H1 (cell line): ENCODE data around the gene PTPRT. TPM values are rescaled to one million over a fixed set of nuclear protein-coding genes. Genes with fewer than 3 reads are reported as not detected.

ENCODE experiments used
- CTCF ChIA-PET: fragments of 300-600 bp; sonication (Branson Sonifier 250); formaldehyde crosslinking; loops from one replicate; lab custom pipeline; 2021; ENCODE audit not compliant: partially characterized antibody; lab: Charles Lee
- POLR2A ChIA-PET: fragments of 300-600 bp; sonication (Branson Sonifier 250); formaldehyde crosslinking; loops from one replicate; lab custom pipeline; 2021; ENCODE audit warnings: inconsistent platforms; ENCODE audit not compliant: partially characterized antibody; lab: Charles Lee
- DNase-seq, 2 experiments: peaks; one replicate each; pipeline versions ENCODE4 v3.0.0 to v3.0.0-alpha.2; 2010 to 2022; ENCODE audit warnings: low spot score in 2 of 2, low read depth in 1 of 2, mixed read lengths in 1 of 2
- FAIRE-seq: peaks from 2 replicates; lab custom pipeline; 2011; peaks lifted over from hg19 to GRCh38; lab: Jason Lieb, UNC
- H2AFZ ChIP-seq: 2 replicates; pipeline ENCODE4 v1.8.1; 2012; ENCODE audit warnings: low read length, inconsistent platforms
- H2AK5ac ChIP-seq: 2 replicates; pipeline ENCODE4 v1.6.1; 2013; ENCODE audit warnings: low read depth, low read length
- H2BK120ac ChIP-seq: replicated peaks from 2 replicates; pipeline ENCODE3; 2013; ENCODE audit warnings: low read depth, low read length, inconsistent platforms
- H2BK12ac ChIP-seq: 2 replicates; pipeline ENCODE4 v1.6.1; 2013; ENCODE audit warnings: low read depth, low read length
- H2BK15ac ChIP-seq: 2 replicates; pipeline ENCODE4 v1.6.1; 2013; ENCODE audit warnings: low read length
- H2BK20ac ChIP-seq: 2 replicates; pipeline ENCODE4 v1.6.1; 2013; ENCODE audit warnings: low read length
- H2BK5ac ChIP-seq: 2 replicates; pipeline ENCODE4 v1.6.1; 2013; ENCODE audit warnings: low read depth, low read length
- H3K14ac ChIP-seq: 2 replicates; pipeline ENCODE4 v1.6.1; 2013; ENCODE audit warnings: inconsistent platforms; ENCODE audit not compliant: insufficient read length
- H3K18ac ChIP-seq: 2 replicates; pipeline ENCODE4 v1.6.1; 2013; ENCODE audit warnings: low read length; ENCODE audit errors: extremely low read depth
- H3K23ac ChIP-seq: 2 replicates; pipeline ENCODE4 v1.6.1; 2013; ENCODE audit warnings: inconsistent platforms; ENCODE audit not compliant: insufficient read length
- H3K23me2 ChIP-seq: 2 replicates; pipeline ENCODE4 v1.6.1; 2013; ENCODE audit warnings: low read depth, low read length
- H3K27ac ChIP-seq: 2 replicates; pipeline ENCODE4 v1.6.1; 2011; ENCODE audit warnings: low read depth, low read length, inconsistent platforms
- H3K27me3 ChIP-seq, 4 experiments: replicated peaks in 1 of 4; 1 replicate in 1 of 4; 2 replicates in 3 of 4; pipeline versions ENCODE4 v1.6.1 to v1.8.1; 2011 to 2013; ENCODE audit warnings: low read length in 3 of 4, mild to moderate bottlenecking in 3 of 4, inconsistent platforms in 2 of 4, mixed read lengths in 2 of 4, moderate library complexity in 1 of 4; ENCODE audit not compliant: control insufficient read depth in 3 of 4, insufficient read depth in 3 of 4; ENCODE audit errors: extremely low read depth in 1 of 4
- H3K36me3 ChIP-seq, 4 experiments: 2 replicates each; pipeline versions ENCODE4 v1.6.1 to v1.8.1; 2011 to 2013; ENCODE audit warnings: mild to moderate bottlenecking in 4 of 4, low read length in 3 of 4, moderate library complexity in 2 of 4, control low read depth in 1 of 4, inconsistent platforms in 1 of 4; ENCODE audit not compliant: insufficient read depth in 4 of 4, control insufficient read depth in 2 of 4
- H3K4ac ChIP-seq: replicated peaks from 2 replicates; pipeline ENCODE3; 2013; ENCODE audit warnings: low read length, low read depth, mixed read lengths, inconsistent platforms; ENCODE audit not compliant: insufficient read length
- H3K4me1 ChIP-seq, 4 experiments: replicated peaks in 1 of 4; 1 replicate in 1 of 4; 2 replicates in 3 of 4; pipeline versions ENCODE4 v1.6.1 to v1.8.1; 2011 to 2013; ENCODE audit warnings: low read length in 3 of 4, inconsistent platforms in 2 of 4, mixed read lengths in 1 of 4; ENCODE audit not compliant: insufficient read depth in 4 of 4, control insufficient read depth in 3 of 4
- H3K4me2 ChIP-seq, 2 experiments: 2 replicates each; pipeline versions ENCODE4 v1.6.1 to v1.8.1; 2011 to 2013; ENCODE audit warnings: low read depth in 2 of 2, low read length in 2 of 2, control low read depth in 1 of 2, inconsistent platforms in 1 of 2, mild to moderate bottlenecking in 1 of 2; ENCODE audit not compliant: insufficient read depth in 1 of 2
- H3K4me3 ChIP-seq, 4 experiments: fragments of 200-600, 300-600 bp in 1 of 4; sonication (generic), shearing (Covaris generic), sonication (Bioruptor Twin) in 1 of 4; 2 replicates each; pipeline versions ENCODE4 v1.5.1 to v1.8.1; 2011 to 2016; ENCODE audit warnings: low read length in 4 of 4, low read depth in 3 of 4, control low read depth in 2 of 4, inconsistent platforms in 2 of 4, mild to moderate bottlenecking in 2 of 4, mixed read lengths in 1 of 4, moderate library complexity in 1 of 4; ENCODE audit not compliant: insufficient read depth in 2 of 4; ENCODE audit errors: extremely low read depth in 1 of 4
- H3K56ac ChIP-seq: replicated peaks from 2 replicates; pipeline ENCODE3; 2013; ENCODE audit warnings: low read depth, mild to moderate bottlenecking, mixed read lengths, low read length, inconsistent platforms; ENCODE audit not compliant: insufficient read length
- H3K79me1 ChIP-seq: 2 replicates; pipeline ENCODE4 v1.6.1; 2013; ENCODE audit warnings: low read depth, low read length, control low read depth
- H3K79me2 ChIP-seq, 2 experiments: 2 replicates each; pipeline versions ENCODE4 v1.6.1 to v1.8.1; 2012 to 2013; ENCODE audit warnings: low read length in 2 of 2, mild to moderate bottlenecking in 2 of 2, inconsistent platforms in 1 of 2; ENCODE audit not compliant: insufficient read depth in 2 of 2, control insufficient read depth in 1 of 2
- H3K9ac ChIP-seq, 4 experiments: replicated peaks in 1 of 4; 1 replicate in 1 of 4; 2 replicates in 3 of 4; pipeline versions ENCODE4 v1.6.1 to v1.8.1; 2011 to 2013; ENCODE audit warnings: low read depth in 3 of 4, low read length in 3 of 4, control low read depth in 2 of 4, mild to moderate bottlenecking in 2 of 4, moderate library complexity in 2 of 4, inconsistent platforms in 1 of 4; ENCODE audit errors: extremely low read depth in 1 of 4
- H3K9me3 ChIP-seq, 2 experiments: 2 replicates each; pipeline versions ENCODE4 v1.6.1 to v1.8.1; 2012 to 2013; ENCODE audit warnings: mild to moderate bottlenecking in 2 of 2, moderate library complexity in 2 of 2, control low read depth in 1 of 2, inconsistent platforms in 1 of 2, low read depth in 1 of 2, low read length in 1 of 2, mixed read lengths in 1 of 2; ENCODE audit not compliant: insufficient read depth in 2 of 2
- H4K20me1 ChIP-seq, 2 experiments: replicated peaks in 1 of 2; 2 replicates each; pipeline versions ENCODE3 to v1.8.1; 2011 to 2013; ENCODE audit warnings: inconsistent platforms in 2 of 2, low read length in 2 of 2, mild to moderate bottlenecking in 1 of 2; ENCODE audit not compliant: insufficient read depth in 2 of 2, control insufficient read depth in 1 of 2
- H4K5ac ChIP-seq: 2 replicates; pipeline ENCODE4 v1.6.1; 2013; ENCODE audit warnings: low read length, low read depth, mixed read lengths, inconsistent platforms; ENCODE audit not compliant: insufficient read length
- H4K8ac ChIP-seq: 2 replicates; pipeline ENCODE4 v1.8.0; 2013; ENCODE audit warnings: mild to moderate bottlenecking, moderate library complexity, low read length, inconsistent platforms; ENCODE audit not compliant: insufficient read depth; ENCODE audit errors: extremely low read depth
- H4K91ac ChIP-seq: replicated peaks from 2 replicates; pipeline ENCODE3; 2013; ENCODE audit warnings: low read length, mixed read lengths, inconsistent platforms; ENCODE audit not compliant: insufficient read length
- E2F6 ChIP-seq: IDR thresholded peaks from 2 replicates; pipeline ENCODE4 v1.6.1; 2012; ENCODE audit warnings: inconsistent platforms
- EP300 ChIP-seq, 2 experiments: IDR thresholded peaks; 1 replicate in 1 of 2; 2 replicates in 1 of 2; pipeline ENCODE4 v1.6.1; 2011 to 2012; ENCODE audit warnings: low read depth in 2 of 2, low read length in 2 of 2, mild to moderate bottlenecking in 2 of 2, borderline replicate concordance in 1 of 2, inconsistent platforms in 1 of 2, moderate library complexity in 1 of 2
- POLR2AphosphoS5 ChIP-seq: IDR thresholded peaks from 2 replicates; pipeline ENCODE4 v1.6.1; 2011; ENCODE audit warnings: low read depth, low read length
- YY1 ChIP-seq: IDR thresholded peaks from 2 replicates; pipeline ENCODE4 v1.6.1; 2011; ENCODE audit warnings: low read depth, mild to moderate bottlenecking, low read length
- WGBS, 2 experiments: shearing (Covaris generic) in 1 of 2; methylation state at CpG; one replicate each; pipeline versions ENCODE4 v1.1.6 to v1.1.7; 2013 to 2015; ENCODE audit warnings: low lambda C conversion rate in 2 of 2, mixed read lengths in 2 of 2, inconsistent platforms in 1 of 2, low coverage in 1 of 2, missing lambda C conversion rate in 1 of 2; ENCODE audit not compliant: insufficient replicate concordance in 2 of 2, insufficient coverage in 1 of 2, insufficient read length in 1 of 2; ENCODE audit errors: extremely low coverage in 1 of 2, missing lambda C conversion rate in 1 of 2; 5-methylcytosine and 5-hydroxymethylcytosine counted together
- polyA plus RNA-seq, 7 experiments: library from polyadenylated mRNA; depleted of rRNA in 3 of 7; stranded (reverse) in 5 of 7; unstranded in 2 of 7; fragments of >200 nt in 5 of 7; fragments of 200-250 nt in 2 of 7; gene quantifications; 1 replicate in 5 of 7; 2 replicates in 1 of 7; 4 replicates in 1 of 7; pipeline versions ENCODE4 v1.2.1 to v1.2.3, GENCODE V29; 2011 to 2013; ENCODE audit warnings: missing spikeins in 2 of 7, mixed read lengths in 2 of 7
- total RNA-seq: library from RNA; stranded (reverse); fragmentation: NEBNext Ultra II Directional; extraction: Animal tissue kit (Norgen Biotek cat#: 25700); gene quantifications from 2 replicates; pipeline ENCODE4 v1.2.1, GENCODE V29; 2021

PTPRT gene
- total and polyA plus RNA-seq, 2 of the 8 experiments (the other 6 are each of a cell fraction or from before 2014, with no cell fraction given), result 0.33 to 1.8 TPM

- H2BK12ac ChIP-seq, result no peak overlapping the region
- H3K4me1 ChIP-seq, result no peaks in the 10 kb centered on the region
- no peaks in the 10 kb centered on the region for H4K20me1 ChIP-seq
- no peak overlapping the region for H2BK20ac ChIP-seq
- no peaks in the 10 kb centered on the region for H3K79me2 ChIP-seq
- POLR2A ChIA-PET, result no interaction called here
- CTCF ChIA-PET, result no interaction called here
- no peak overlapping the region for H3K56ac ChIP-seq
- H3K9me3 ChIP-seq, result no peaks in the 10 kb centered on the region
- no peak overlapping the region for H2BK5ac ChIP-seq
- no peak overlapping the region for H4K8ac ChIP-seq
- no peak overlapping the region for H2BK120ac ChIP-seq
- no peaks in the 10 kb centered on the region for H3K36me3 ChIP-seq
- 86% methylated on average over 1 of the region's 2 CpGs; no CpG with 5 or more reads in 1 of the 2 experiments for WGBS, 2 experiments
- FAIRE-seq, result no peak
- no peak overlapping the region for H3K4me2 ChIP-seq
- H3K27ac ChIP-seq, result no peak overlapping the region
- H3K27me3 ChIP-seq, result no peaks in the 10 kb centered on the region
- H4K5ac ChIP-seq, result no peak overlapping the region
- H4K91ac ChIP-seq, result no peak overlapping the region
- TF ChIP-seq E2F6 (no peak), YY1 (no peak), EP300 (IDR thresholded peaks at IDR 0.05; ENCODE audit: borderline replicate concordance in 1 of 2, low read depth in 2 of 2, low read length in 2 of 2) (no peak), POLR2AphosphoS5 (no peak)
- TF ChIP-seq, all 59 proteins: peak for 0
- Histone ChIP-seq H3K4ac (no peak overlapping the region), H3K9ac (no peak overlapping the region), H3K79me1 (no peaks in the 10 kb centered on the region), H3K23ac (no peak overlapping the region), H3K4me3 (no peak overlapping the region), H2AFZ (no peak overlapping the region), H3K23me2 (no peaks in the 10 kb centered on the region), H3K18ac (no peak overlapping the region), H2AK5ac (no peak overlapping the region), H3K14ac (no peak overlapping the region), H2BK15ac (no peak overlapping the region)
- no peak for DNase-seq
These were observed 38.5 kb downstream of the PTPRT start for GRCh38 chr20:43151256-43151655.
